ENCODE measurements around the gene COG5.

The COG5 gene

DNA sequence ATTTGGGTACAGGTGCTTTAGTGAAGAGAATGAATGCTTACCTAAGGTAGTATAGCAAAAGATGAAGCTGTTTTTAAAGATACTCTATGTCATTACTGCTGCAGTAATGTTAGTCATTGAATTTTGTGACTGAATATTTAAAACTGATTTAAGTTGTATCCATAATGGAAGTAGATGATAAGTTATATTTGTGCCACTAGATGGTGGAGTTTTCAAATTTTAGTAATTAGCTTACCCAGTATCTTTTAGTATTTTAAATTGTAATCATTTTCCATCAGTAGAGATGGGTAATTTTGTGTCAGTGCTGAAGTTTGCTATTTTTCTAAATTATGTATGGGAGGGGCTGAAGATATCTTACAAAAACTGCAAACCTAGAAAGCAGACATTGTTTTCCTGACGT, 369.7 kb downstream of the COG5 start:
- no peak for DNase-seq (ENCODE audit: extremely low read depth, insufficient read length)
- H3K27me3 ChIP-seq (replicated peaks; ENCODE audit: control insufficient read depth, insufficient read depth, low read length), result no peaks in the 10 kb centered on the region
- no peak overlapping the region for H3K4me3 ChIP-seq (replicated peaks; ENCODE audit: low read depth, low read length)
- peaks cover 6% of the 10 kb centered on the region for H3K36me3 ChIP-seq (ENCODE audit: control insufficient read depth, insufficient read depth, low read length)
- no peak for TF ChIP-seq CTCF (IDR thresholded peaks at IDR 0.05; ENCODE audit: insufficient read depth, low read length, poor library complexity, severe bottlenecking)

DNA sequence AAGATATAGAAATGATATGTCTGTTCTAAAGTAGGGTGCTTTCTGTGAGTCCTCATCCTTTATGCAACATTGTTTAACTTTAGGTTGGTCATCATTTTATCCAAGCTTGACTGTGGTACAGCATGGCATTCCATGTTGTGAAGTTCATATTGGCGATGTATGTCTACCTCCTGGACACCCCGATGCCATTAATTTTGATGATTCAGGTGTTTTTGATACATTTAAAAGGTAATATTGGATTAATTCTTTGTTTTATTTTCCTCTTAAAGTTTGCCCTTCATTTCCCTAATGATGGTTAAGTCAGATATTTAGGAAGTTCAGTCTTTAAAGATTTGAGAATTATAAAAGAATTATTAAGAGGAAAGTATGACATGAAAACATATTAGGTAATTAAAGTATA, 373.6 kb downstream of the COG5 start:
- no peaks in the 10 kb centered on the region for H3K27me3 ChIP-seq (replicated peaks; ENCODE audit: control insufficient read depth, insufficient read depth, low read length)
- TF ChIP-seq CTCF (IDR thresholded peaks at IDR 0.05; ENCODE audit: insufficient read depth, low read length, poor library complexity, severe bottlenecking), result no peak
- DNase-seq (ENCODE audit: extremely low read depth, insufficient read length), result no peak
- peaks cover 3% of the 10 kb centered on the region; the same call in 1 of the 2 replicates for H3K36me3 ChIP-seq (ENCODE audit: control insufficient read depth, insufficient read depth, low read length)
- no peak overlapping the region for H3K4me3 ChIP-seq (replicated peaks; ENCODE audit: low read depth, low read length)

DNA sequence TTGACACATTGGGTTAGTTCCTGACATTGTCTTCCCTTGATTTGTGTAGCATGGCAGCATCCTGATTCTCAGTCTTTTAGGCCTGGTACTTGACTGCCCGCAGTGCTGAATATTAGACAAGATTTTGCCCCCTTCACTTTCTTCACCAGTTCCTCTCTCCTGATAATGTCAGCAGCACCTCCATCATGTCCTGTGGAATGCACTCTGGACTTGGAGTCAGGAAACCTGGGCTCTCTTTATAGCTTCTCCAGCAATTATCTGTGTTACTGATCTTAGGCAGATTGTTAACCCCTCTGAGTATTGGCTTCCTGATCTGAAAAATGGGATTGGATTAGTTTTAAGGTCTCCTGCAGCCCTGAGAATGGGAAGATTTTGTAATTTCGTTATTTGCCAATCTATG, 375.9 kb downstream of the COG5 start:
- no peak overlapping the region for H3K4me3 ChIP-seq (replicated peaks; ENCODE audit: low read depth, low read length)
- DNase-seq (ENCODE audit: extremely low read depth, insufficient read length), result no peak
- peaks cover 3% of the 10 kb centered on the region; the same call in 1 of the 2 replicates for H3K36me3 ChIP-seq (ENCODE audit: control insufficient read depth, insufficient read depth, low read length)
- no peak for TF ChIP-seq CTCF (IDR thresholded peaks at IDR 0.05; ENCODE audit: insufficient read depth, low read length, poor library complexity, severe bottlenecking)
- no peaks in the 10 kb centered on the region for H3K27me3 ChIP-seq (replicated peaks; ENCODE audit: control insufficient read depth, insufficient read depth, low read length)

- Histone ChIP-seq H3K27me3 (replicated peaks; ENCODE audit: control insufficient read depth, insufficient read depth, low read length) (no peaks in the 10 kb centered on the region), H3K4me3 (replicated peaks; ENCODE audit: low read depth, low read length) (no peak overlapping the region), H3K36me3 (ENCODE audit: control insufficient read depth, insufficient read depth, low read length) (peaks cover 1% of the 10 kb centered on the region; the same call in 1 of the 2 replicates)
- no peak for DNase-seq (ENCODE audit: extremely low read depth, insufficient read length)
- no peak for TF ChIP-seq CTCF (IDR thresholded peaks at IDR 0.05; ENCODE audit: insufficient read depth, low read length, poor library complexity, severe bottlenecking)
These were observed 377.5 kb downstream of the COG5 start for GRCh38 chr7:107186240-107186639.

GRCh38 chr7:107185716-107186115, 378.0 kb downstream of the COG5 start:
- H3K27me3 ChIP-seq (replicated peaks; ENCODE audit: control insufficient read depth, insufficient read depth, low read length), result no peaks in the 10 kb centered on the region
- peaks cover 1% of the 10 kb centered on the region; the same call in 1 of the 2 replicates for H3K36me3 ChIP-seq (ENCODE audit: control insufficient read depth, insufficient read depth, low read length)
- DNase-seq (ENCODE audit: extremely low read depth, insufficient read length), result no peak
- no peak for TF ChIP-seq CTCF (IDR thresholded peaks at IDR 0.05; ENCODE audit: insufficient read depth, low read length, poor library complexity, severe bottlenecking)
- no peak overlapping the region for H3K4me3 ChIP-seq (replicated peaks; ENCODE audit: low read depth, low read length)

DNA sequence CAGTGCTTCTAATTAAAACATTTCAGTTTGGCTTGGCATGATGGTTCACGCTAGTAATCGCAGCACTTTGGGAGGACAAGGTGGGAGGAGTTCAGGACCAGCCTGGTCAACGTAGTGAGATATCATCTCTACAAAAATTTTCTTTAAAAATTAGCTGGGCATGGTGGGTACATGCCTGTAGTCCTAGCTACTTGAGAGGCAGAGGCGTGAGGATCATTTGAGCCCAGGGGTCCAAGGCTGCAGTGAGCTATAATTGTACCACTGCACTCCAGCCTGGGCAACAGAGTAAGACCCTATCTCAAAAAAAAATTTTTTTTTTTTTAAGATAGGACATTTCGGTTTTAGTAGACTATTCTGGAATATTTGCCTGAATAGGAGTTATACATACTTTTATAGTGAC, 382.5 kb downstream of the COG5 start:
- no peak for TF ChIP-seq CTCF (IDR thresholded peaks at IDR 0.05; ENCODE audit: insufficient read depth, low read length, poor library complexity, severe bottlenecking)
- H3K4me3 ChIP-seq (replicated peaks; ENCODE audit: low read depth, low read length), result no peak overlapping the region
- DNase-seq (ENCODE audit: extremely low read depth, insufficient read length), result no peak
- H3K27me3 ChIP-seq (replicated peaks; ENCODE audit: control insufficient read depth, insufficient read depth, low read length), result no peaks in the 10 kb centered on the region
- no peaks in the 10 kb centered on the region; the same call in 1 of the 2 replicates for H3K36me3 ChIP-seq (ENCODE audit: control insufficient read depth, insufficient read depth, low read length)
